GM19463 (cell line): ENCODE results near the gene CD4.

Experiments used
- ATAC-seq: cut with Tn5 transposase; IDR thresholded peaks from one replicate; pipeline ENCODE4 v1.9.1; 2021; ENCODE audit warnings: mild to moderate bottlenecking, moderate library complexity; ENCODE audit not compliant: unreplicated experiment

The CD4 gene

GRCh38 chr12:6765048-6765633, 24.2 kb upstream of the CD4 start:
- no peak for ATAC-seq

GRCh38 chr12:6765634-6766581, 23.4 kb upstream of the CD4 start, which contains the start of gene PTMS:
TSS of gene PTMS (plus strand) at chr12:6766363. CDS start at chr12:6766706, 343 bp downstream.
- ATAC-seq, result peak; percentile 18

- ATAC-seq, result peak; percentile 52
These were observed 22.5 kb upstream of the CD4 start for GRCh38 chr12:6766651-6767349.

GRCh38 chr12:6767353-6768319, 21.7 kb upstream of the CD4 start:
- ATAC-seq, result no peak

- ATAC-seq, result no peak
These were observed 20.9 kb upstream of the CD4 start for GRCh38 chr12:6768437-6768914.

- ATAC-seq, result no peak
These were observed 20.3 kb upstream of the CD4 start for GRCh38 chr12:6768990-6769389.

GRCh38 chr12:6769666-6770065, 19.7 kb upstream of the CD4 start:
- no peak for ATAC-seq

GRCh38 chr12:6770094-6770493, 19.2 kb upstream of the CD4 start:
- ATAC-seq, result no peak

- ATAC-seq, result no peak
These were observed 18.7 kb upstream of the CD4 start for GRCh38 chr12:6770600-6770999.

- ATAC-seq, result no peak
These were observed 18.2 kb upstream of the CD4 start for GRCh38 chr12:6771091-6771495.

GRCh38 chr12:6771509-6772330, 17.6 kb upstream of the CD4 start:
- no peak for ATAC-seq

GRCh38 chr12:6772331-6772695, 17.0 kb upstream of the CD4 start, which contains the start of gene LAG3:
TSS of gene LAG3 (plus strand) at chr12:6772520. CDS start at chr12:6772853, 333 bp downstream.
- ATAC-seq, result no peak

- no peak for ATAC-seq
These were observed 16.4 kb upstream of the CD4 start for GRCh38 chr12:6772726-6773589.

- ATAC-seq, result no peak
These were observed 15.6 kb upstream of the CD4 start for GRCh38 chr12:6773590-6774351.

- no peak for ATAC-seq
These were observed 14.7 kb upstream of the CD4 start for GRCh38 chr12:6774499-6775062.

- ATAC-seq, result no peak
These were observed 13.8 kb upstream of the CD4 start for GRCh38 chr12:6775185-6776174.
